Activated naive CD4-positive, alpha-beta T cell treated with anti-CD3 and anti-CD28 coated beads, Interleukin-2, amount 50 U/mL, for 24 hours (primary cell): Measurements from ENCODE around the gene NID2.

ENCODE experiments used
- H3K27ac Mint-ChIP-seq: one replicate; pipeline ENCODE4 v1.8.0; 2021; ENCODE audit warnings: mild to moderate bottlenecking, mixed read lengths
- H3K27me3 Mint-ChIP-seq: one replicate; pipeline ENCODE4 v1.8.0; 2021; ENCODE audit warnings: mixed read lengths
- H3K36me3 Mint-ChIP-seq: one replicate; pipeline ENCODE4 v1.8.0; 2021; ENCODE audit warnings: mixed read lengths
- H3K4me1 Mint-ChIP-seq: one replicate; pipeline ENCODE4 v1.8.0; 2021; ENCODE audit warnings: mixed read lengths
- H3K4me3 Mint-ChIP-seq: one replicate; pipeline ENCODE4 v1.8.0; 2021; ENCODE audit warnings: mild to moderate bottlenecking, mixed read lengths
- H3K9me3 Mint-ChIP-seq: one replicate; pipeline ENCODE4 v1.8.0; 2021; ENCODE audit warnings: mixed read lengths

NID2 gene

DNA sequence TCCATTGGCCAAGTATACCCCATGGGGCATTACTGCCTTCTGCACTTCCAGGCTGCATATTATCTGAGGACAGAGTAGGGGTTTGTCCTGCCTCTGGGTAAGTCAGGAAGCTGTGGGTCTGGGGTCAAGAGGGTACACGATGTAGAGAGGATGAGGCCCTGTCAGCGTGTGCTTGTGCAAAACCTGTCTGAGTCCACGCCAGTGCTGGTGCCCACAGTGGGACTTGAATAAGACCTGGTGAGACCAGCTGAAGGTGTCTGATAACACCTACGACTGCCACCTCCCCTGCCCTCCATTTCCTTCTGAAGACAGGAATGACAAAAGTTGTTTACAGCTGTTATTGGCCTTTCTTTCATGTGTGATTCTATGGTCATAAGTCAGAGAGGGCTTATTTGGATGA lies 22.1 kb upstream of the NID2 start:
- H3K4me1 Mint-ChIP-seq: no peaks in the 10 kb centered on the region
- peaks cover 10% of the 10 kb centered on the region for H3K27me3 Mint-ChIP-seq
- H3K4me3 Mint-ChIP-seq: no peak overlapping the region
- no peak overlapping the region for H3K27ac Mint-ChIP-seq
- H3K36me3 Mint-ChIP-seq: peaks cover 1% of the 10 kb centered on the region
- H3K9me3 Mint-ChIP-seq: no peaks in the 10 kb centered on the region

DNA sequence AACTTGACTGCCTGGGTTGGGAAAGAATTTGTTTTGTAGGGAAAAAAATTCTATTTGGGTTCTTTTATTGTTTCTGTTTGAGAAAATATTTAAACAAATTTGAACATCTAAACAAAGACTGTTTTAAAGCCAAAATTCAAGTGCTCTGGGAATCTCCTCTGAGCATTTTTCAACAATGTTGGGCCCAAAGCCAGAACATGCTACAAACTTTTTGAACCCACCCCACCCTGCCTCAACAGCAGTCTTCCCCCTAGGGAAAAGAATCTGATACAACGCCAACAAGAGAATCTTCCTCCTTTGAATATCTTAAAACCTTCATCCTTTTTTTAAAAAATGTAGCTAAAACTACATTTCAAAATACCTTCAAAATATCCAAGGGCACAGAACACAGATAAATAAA lies 20.4 kb upstream of the NID2 start:
- Mint-ChIP-seq H3K9me3 (peaks cover 12% of the 10 kb centered on the region), H3K4me3 (no peak overlapping the region), H3K36me3 (peaks cover 1% of the 10 kb centered on the region), H3K27ac (no peak overlapping the region), H3K27me3 (peaks cover 7% of the 10 kb centered on the region), H3K4me1 (no peaks in the 10 kb centered on the region)

DNA sequence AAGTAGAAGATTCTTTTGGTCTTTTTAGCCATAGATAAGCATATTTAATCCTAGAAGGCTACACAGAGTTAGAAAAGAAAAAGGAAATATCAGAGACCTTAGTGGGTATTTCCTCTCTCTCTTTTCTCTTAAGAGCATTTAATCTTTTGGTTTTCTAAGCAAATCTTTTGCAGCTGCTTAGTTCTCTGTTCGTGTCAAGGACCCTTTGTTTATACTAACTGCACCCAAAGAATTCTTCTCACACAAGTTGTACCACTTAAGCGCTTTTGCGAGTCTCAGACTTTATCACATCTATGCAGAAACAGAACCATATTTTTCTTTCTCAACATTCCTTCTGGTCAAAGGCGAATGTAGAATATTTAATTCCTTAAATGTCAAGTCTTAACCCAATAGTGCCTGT lies 17.9 kb upstream of the NID2 start:
- Mint-ChIP-seq H3K4me3 (no peak overlapping the region), H3K36me3 (peaks cover 1% of the 10 kb centered on the region), H3K27me3 (peaks cover 10% of the 10 kb centered on the region), H3K4me1 (no peaks in the 10 kb centered on the region), H3K9me3 (peaks cover 12% of the 10 kb centered on the region), H3K27ac (no peak overlapping the region)

DNA sequence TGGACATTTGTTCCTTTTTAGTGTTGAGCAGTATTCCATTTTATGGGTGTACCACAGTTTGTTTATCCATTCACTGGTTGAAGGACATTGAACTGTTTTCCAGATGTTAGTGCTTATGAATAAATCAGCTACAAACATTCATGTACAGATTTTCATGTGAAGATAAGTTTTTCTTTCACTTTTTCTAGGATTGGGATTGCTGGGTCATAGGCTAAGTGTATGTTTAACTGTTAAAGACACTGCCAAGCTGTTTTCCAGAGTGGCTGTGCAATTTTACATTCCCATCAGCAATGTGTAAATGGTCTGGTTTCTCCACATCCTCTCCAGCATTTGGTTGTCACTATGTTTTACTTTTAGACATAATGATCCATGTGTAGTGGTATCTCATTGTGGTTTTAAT lies 14.0 kb upstream of the NID2 start:
- H3K27ac Mint-ChIP-seq: no peak overlapping the region
- H3K9me3 Mint-ChIP-seq: peaks cover 12% of the 10 kb centered on the region
- H3K4me1 Mint-ChIP-seq: no peaks in the 10 kb centered on the region
- no peak overlapping the region for H3K4me3 Mint-ChIP-seq
- H3K27me3 Mint-ChIP-seq: peaks cover 8% of the 10 kb centered on the region
- H3K36me3 Mint-ChIP-seq: no peaks in the 10 kb centered on the region

DNA sequence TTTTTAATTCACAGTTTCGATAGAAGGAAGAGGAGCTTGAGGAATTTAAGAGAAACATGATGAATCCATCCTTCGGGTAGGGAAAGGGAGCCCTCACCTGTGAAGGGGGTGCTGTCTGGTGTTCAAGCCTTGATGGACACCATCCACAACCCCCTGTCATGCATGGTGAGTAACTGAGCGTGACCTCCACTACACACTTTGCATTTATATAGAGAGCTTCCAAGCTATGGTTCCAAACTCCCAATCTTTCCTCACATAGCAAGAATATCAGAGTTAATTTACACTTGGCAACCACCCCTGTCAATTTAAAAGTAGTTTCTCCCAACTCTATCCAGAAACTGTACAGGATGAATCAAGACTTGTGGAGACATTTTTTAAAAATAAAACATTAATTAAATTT lies 13.1 kb upstream of the NID2 start:
- no peak overlapping the region for H3K27ac Mint-ChIP-seq
- no peaks in the 10 kb centered on the region for H3K4me1 Mint-ChIP-seq
- H3K36me3 Mint-ChIP-seq: no peaks in the 10 kb centered on the region
- peaks cover 12% of the 10 kb centered on the region for H3K9me3 Mint-ChIP-seq
- H3K27me3 Mint-ChIP-seq: peaks cover 8% of the 10 kb centered on the region
- H3K4me3 Mint-ChIP-seq: no peak overlapping the region

DNA sequence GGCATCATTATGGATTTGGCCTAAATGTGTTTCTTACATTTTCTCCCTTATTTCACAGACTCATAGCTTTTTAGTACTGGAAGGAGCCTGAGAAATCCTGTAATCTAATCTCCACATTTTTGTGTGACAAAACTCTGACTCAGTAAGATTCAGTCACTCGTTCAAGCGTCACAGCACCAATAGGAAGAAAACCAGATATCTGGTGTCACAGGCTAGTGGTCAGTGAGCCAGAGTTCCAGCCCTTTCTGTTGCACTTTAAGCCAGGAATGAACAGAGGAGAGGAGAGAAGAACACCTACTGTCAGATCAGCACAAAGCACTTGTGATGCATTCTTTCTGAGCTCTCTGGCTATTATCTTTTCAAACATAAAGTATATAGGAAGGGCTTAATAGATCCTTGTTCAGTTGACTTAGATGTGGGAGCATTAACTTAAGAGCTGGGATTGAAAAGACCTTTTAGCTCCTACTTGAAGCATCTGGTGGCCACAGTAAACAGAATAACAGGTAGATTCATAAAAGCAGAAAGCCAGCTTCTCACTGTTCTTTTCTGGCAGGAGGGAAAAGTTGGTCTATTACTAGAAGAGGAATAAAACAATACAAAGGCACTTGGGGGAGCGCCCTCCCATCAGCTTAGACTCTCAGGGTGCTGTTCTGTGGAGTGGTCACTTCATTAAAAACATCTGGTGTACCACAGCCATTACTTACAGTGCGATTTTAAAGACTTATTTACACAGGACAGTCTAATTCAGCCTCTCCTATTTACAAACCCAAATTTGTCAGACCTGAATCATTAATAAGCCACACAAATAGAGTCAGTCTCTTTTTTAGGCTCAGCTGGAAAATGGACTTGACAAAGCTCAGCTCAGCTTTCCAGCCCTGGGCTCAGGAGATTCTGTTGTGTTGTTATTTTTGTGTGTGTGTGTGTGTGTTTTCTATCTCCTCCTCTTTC lies 12.2 kb upstream of the NID2 start:
- Mint-ChIP-seq H3K27me3 (peaks cover 9% of the 10 kb centered on the region), H3K4me1 (no peaks in the 10 kb centered on the region), H3K36me3 (no peaks in the 10 kb centered on the region)

DNA sequence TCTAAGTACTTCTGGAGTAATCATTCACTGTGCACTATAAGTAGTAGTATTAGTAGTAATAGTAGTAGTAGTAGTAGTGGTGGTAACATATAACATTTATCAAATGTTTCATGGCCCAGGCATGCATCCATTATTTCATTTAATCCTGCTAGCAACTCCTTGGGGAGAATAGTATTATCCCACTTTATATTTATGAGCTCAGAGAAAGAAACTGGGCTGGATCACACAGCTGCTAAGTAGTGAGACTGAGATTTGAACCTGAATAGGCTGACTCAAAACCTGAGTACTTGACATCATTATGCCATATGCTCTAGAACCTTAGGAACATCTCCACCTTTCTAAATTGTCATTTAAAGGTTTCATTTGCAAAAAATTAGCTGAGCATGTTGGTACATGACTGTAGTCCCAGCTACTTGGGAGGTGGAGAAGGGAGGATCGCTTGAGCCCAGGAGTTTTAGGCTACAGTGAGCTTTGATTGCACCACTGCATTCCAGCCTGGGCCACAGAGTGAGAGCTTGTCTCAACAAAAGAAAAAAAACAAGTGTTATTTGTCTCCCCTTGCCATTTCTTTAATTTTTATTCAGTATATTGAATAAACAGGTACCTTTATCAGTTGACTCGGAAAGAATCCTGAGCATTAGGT lies 11.4 kb upstream of the NID2 start:
- peaks cover 8% of the 10 kb centered on the region for H3K9me3 Mint-ChIP-seq
- H3K27me3 Mint-ChIP-seq: peaks cover 9% of the 10 kb centered on the region
- H3K4me3 Mint-ChIP-seq: no peak overlapping the region
- H3K27ac Mint-ChIP-seq: no peak overlapping the region
- no peaks in the 10 kb centered on the region for H3K4me1 Mint-ChIP-seq
- no peaks in the 10 kb centered on the region for H3K36me3 Mint-ChIP-seq

More for the DNA sequence above, 12.2 kb upstream of the NID2 start:
- Mint-ChIP-seq H3K27ac (no peak overlapping the region), H3K4me3 (no peak overlapping the region), H3K9me3 (peaks cover 12% of the 10 kb centered on the region)

DNA sequence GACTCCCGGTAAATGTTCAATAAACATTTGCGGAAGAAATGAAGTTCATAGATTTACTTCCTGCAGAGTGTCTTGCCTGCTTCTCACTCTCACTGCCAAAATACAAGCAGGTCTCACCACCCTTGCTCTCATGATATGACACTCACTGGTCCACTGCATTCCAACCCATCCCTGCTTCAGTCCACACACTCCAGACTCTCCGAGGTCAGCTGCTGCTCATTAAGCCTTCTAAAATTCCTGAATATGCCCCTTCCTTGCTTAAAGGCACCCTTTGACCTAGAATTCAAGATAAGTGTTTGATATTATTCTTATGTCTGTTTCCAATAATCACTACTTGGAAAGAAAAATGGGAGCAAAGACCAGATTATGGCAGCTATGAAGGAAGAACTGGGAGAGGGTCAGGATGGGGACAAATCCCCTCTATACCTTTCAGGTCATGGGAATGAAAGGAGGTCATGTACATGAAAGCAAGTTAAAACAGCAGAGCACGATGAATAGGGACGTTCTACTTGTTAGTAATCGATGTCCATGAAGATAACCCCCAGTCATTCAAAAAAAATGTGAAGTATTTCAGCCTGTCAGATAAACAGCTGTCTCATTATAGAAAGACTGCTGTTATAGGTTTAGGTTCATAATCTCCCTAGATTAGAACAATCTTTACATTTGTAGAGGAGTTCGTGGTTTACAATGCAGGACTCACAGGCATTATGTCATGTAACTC lies 10.5 kb upstream of the NID2 start:
- H3K4me1 Mint-ChIP-seq: no peaks in the 10 kb centered on the region
- peaks cover 9% of the 10 kb centered on the region for H3K27me3 Mint-ChIP-seq
- no peak overlapping the region for H3K4me3 Mint-ChIP-seq
- no peaks in the 10 kb centered on the region for H3K36me3 Mint-ChIP-seq
- no peak overlapping the region for H3K27ac Mint-ChIP-seq
- peaks cover 5% of the 10 kb centered on the region for H3K9me3 Mint-ChIP-seq

DNA sequence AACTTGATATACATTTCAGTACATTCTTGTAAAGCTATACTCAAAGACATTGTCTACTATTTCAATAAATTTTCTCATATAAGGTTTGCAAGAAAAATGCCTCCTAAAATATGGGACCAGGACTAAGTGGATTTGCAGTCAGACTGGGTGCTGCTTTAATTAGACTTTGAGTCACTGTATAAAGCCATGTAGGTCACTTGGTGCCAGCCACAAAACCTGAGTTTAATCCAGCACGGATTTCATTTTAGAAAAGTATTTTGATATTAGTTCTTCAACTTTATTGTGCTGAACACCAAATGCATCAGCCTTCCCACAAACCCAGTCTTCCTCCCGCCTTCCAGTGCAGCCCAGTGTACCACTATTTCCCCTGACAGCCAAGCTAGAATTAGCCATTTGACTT lies 9.9 kb upstream of the NID2 start:
- no peak overlapping the region for H3K27ac Mint-ChIP-seq
- no peak overlapping the region for H3K4me3 Mint-ChIP-seq
- peaks cover 9% of the 10 kb centered on the region for H3K27me3 Mint-ChIP-seq
- no peaks in the 10 kb centered on the region for H3K4me1 Mint-ChIP-seq
- peaks cover 9% of the 10 kb centered on the region for H3K9me3 Mint-ChIP-seq
- peaks cover 3% of the 10 kb centered on the region for H3K36me3 Mint-ChIP-seq

DNA sequence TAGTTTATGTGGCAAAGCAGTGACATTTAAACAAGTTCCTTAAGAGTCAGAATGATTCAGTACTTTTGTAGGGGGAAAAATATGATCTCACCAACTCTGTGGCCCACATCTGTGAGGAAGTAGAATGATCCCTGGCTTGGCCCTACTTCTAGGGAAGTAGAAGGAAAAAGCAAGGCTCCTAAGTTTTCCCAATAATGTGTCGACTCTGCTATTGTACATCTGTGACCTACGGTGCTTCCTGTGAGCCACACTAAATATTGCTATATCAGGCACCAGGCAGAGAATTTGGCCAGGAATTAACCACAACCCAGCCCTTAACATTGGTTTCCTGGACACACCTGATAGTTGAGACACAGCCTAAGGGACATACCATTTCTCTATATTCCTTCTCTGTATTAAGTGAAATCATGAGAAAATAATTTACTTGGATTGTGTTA lies 9.3 kb upstream of the NID2 start:
- H3K4me3 Mint-ChIP-seq: no peak overlapping the region
- H3K9me3 Mint-ChIP-seq: peaks cover 9% of the 10 kb centered on the region
- H3K27me3 Mint-ChIP-seq: peaks cover 9% of the 10 kb centered on the region
- H3K36me3 Mint-ChIP-seq: peaks cover 3% of the 10 kb centered on the region
- peaks cover 4% of the 10 kb centered on the region for H3K4me1 Mint-ChIP-seq
- no peak overlapping the region for H3K27ac Mint-ChIP-seq

DNA sequence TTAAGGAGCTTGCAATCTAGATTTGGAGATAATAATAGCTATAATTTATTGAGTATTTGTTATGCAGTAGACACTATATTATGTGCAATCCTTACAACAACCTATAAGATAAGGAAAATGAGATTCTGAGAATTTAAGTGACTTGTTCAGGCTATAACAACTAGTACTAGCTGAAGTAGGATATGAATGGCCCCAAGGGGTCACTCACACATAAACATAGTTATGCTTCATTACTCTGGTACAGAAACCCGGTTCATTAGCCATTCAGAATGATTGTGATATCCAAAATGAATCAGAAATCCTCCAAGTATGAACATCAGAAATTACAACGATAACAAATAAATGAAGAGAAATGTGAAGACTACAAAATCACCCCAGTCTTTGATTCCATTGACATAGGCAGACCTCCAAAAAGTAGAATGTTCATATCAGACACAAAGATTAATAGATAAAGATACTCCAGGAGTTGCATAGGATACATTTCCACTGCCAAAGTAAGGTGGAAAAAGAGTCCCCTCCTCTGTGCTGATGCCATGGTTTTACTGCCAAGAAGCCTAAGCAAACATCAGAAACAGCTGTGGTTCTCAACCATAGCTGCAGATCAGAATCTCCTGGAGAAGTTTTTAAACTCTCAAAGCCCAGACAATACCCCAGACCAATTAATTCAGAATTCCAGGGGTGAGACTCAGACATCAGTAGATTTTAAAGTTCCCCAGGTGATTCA lies 8.6 kb upstream of the NID2 start:
- peaks cover 10% of the 10 kb centered on the region for H3K27me3 Mint-ChIP-seq
- H3K9me3 Mint-ChIP-seq: peaks cover 9% of the 10 kb centered on the region
- peaks cover 6% of the 10 kb centered on the region for H3K4me1 Mint-ChIP-seq
- H3K27ac Mint-ChIP-seq: no peak overlapping the region
- peaks cover 3% of the 10 kb centered on the region for H3K36me3 Mint-ChIP-seq
- H3K4me3 Mint-ChIP-seq: no peak overlapping the region

DNA sequence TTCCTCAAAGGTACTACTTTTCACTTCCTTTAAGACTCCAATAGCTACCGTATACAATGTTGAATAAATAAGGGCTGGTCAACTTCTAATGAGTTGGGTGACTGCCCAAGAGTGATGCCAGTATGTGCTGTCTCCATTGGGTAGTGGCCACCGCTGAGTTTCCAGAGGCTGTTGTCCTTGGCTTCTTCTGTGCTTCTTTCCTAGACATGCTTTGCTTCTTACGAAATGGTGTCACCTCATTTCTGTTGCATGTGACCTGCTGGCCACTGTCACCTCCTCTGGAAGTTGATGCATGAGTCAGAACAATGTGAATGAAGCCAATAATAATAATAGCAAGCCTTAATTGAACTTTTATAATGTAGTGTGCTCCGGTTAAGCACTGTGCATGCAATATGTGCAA lies 7.5 kb upstream of the NID2 start:
- H3K4me3 Mint-ChIP-seq: no peak overlapping the region
- peaks cover 9% of the 10 kb centered on the region for H3K9me3 Mint-ChIP-seq
- H3K27me3 Mint-ChIP-seq: peaks cover 11% of the 10 kb centered on the region
- H3K36me3 Mint-ChIP-seq: peaks cover 3% of the 10 kb centered on the region
- H3K4me1 Mint-ChIP-seq: peaks cover 6% of the 10 kb centered on the region
- H3K27ac Mint-ChIP-seq: no peak overlapping the region

DNA sequence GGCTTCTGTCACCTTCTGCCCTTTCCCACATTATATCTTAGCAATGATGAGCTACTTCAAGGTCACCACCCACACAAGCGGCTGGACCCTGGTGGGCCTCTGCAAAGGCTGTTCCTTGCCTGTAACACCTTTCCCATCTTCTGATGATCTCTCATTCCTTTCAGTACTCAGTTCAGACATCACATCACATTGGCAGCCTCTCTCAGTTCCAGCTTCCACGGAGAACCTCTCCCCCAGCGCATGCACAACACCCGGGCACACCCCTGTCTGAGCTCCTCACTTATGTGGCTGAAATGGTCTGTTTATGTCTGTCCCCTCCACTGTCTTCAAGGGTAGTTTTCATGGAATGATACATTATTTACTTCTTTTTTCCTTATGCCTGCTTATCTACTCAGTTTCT lies 6.5 kb upstream of the NID2 start:
- no peak overlapping the region for H3K27ac Mint-ChIP-seq
- H3K36me3 Mint-ChIP-seq: peaks cover 3% of the 10 kb centered on the region
- H3K4me1 Mint-ChIP-seq: peaks cover 6% of the 10 kb centered on the region
- no peak overlapping the region for H3K4me3 Mint-ChIP-seq
- peaks cover 19% of the 10 kb centered on the region for H3K27me3 Mint-ChIP-seq
- H3K9me3 Mint-ChIP-seq: peaks cover 9% of the 10 kb centered on the region

DNA sequence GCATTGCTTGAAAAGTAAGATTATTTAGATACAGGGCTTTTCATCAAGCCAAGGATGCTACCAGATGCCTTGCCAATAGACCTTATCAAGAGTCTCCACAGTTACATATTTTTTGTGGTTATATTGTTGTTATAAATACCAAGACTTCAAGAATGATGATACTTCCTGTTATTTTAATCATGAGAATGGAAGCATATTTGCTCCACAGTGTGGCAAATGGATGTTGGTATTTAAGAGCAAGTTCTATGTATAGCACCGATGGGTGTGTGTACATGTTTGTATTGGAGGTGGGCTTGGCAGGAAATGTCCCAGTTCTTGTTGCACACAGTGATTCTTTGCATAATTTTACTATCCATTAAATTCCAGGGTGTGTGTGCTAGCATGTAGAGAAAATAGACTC lies 4.4 kb upstream of the NID2 start:
- H3K36me3 Mint-ChIP-seq: peaks cover 3% of the 10 kb centered on the region
- H3K27ac Mint-ChIP-seq: no peak overlapping the region
- H3K4me3 Mint-ChIP-seq: no peak overlapping the region
- peaks cover 16% of the 10 kb centered on the region for H3K4me1 Mint-ChIP-seq
- peaks cover 9% of the 10 kb centered on the region for H3K9me3 Mint-ChIP-seq
- H3K27me3 Mint-ChIP-seq: peaks cover 25% of the 10 kb centered on the region

DNA sequence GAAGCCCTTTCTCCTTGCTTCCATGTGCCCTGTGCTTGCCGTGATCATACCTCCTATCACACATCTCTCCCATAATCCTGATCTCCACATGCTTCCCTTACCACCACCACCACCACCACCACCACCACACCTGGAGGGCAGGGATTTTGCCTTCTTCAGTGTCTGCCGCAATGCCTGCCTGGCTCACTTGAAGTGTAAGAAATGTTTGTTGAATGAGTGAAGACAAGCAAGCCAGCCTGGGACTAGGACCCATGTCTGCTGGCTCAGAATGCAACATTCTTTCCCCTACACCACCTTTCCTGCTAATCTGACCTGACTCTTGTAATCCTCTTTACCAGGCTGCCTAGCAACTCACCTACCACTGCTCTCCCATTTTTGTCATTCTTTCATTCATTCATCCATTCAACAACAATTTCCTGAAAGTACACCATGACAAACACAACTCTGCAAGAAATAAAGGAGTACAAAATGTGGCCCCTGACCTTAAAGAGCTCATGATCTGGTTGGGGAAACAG lies 3.5 kb upstream of the NID2 start:
- H3K4me3 Mint-ChIP-seq: no peak overlapping the region
- H3K27me3 Mint-ChIP-seq: peaks cover 29% of the 10 kb centered on the region

More for the DNA sequence above, 3.5 kb upstream of the NID2 start:
- Mint-ChIP-seq H3K27ac (no peak overlapping the region), H3K36me3 (peaks cover 3% of the 10 kb centered on the region), H3K9me3 (peaks cover 9% of the 10 kb centered on the region), H3K4me1 (peaks cover 17% of the 10 kb centered on the region)
